Midbrain (tissue), 1 donor: ENCODE results near the gene UBE2F.

Experiments used
- DNase-seq: peaks from one replicate; lab custom pipeline; 2025; lab: John Stamatoyannopoulos, UW

Gene UBE2F, protein sequence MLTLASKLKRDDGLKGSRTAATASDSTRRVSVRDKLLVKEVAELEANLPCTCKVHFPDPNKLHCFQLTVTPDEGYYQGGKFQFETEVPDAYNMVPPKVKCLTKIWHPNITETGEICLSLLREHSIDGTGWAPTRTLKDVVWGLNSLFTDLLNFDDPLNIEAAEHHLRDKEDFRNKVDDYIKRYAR

DNA sequence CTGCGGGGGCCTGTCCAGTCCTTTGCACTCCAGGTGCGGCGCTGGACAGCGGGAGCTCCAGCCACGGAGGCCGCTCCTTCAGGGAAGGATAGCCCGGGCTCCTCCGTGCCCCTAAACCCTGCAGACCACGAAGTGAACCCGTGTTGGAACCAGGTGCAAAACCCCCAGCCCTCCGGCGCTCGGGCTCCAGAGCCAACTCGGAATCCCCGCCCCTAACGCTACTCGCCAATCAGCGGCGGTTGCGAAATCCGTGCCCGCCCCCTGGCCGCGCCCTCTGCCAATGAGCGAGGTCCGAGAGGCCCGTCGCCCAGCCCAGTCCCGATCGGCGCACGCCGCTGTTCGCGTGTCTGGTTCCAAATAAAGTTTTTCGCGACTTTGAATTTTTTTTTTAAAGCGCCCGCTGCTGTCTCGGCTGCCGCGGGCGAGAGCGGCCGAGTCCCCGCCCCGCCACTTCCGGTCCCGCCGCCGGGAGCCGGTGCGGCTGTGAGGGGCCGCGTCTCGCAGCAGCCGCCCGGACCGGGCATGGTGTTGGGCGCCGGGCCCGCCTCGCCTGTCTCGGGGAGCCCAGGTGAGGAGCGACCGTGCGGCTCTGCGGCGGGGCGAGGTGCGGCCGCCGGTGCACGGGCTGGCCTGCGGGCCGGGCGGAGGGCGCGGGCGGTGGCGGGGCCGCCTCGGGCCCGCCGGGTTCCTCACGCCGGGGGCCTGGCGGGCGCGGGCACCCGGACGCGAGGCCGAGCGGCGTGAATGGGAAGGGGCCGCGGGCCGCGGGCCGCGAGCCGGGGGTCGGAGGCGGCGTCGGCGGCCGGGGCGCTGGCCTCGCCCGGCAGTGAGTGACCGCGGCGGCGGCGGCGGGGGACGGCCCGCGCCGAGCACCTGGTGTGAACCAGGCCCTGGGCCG, at the start of gene UBE2F:
Gene UBE2F, plus strand, starts transcription at position 450 of the 898 bp plus-strand sequence. CDS start 6,094 bp downstream, outside the sequence.
- peak; percentile 99 for DNase-seq

DNA sequence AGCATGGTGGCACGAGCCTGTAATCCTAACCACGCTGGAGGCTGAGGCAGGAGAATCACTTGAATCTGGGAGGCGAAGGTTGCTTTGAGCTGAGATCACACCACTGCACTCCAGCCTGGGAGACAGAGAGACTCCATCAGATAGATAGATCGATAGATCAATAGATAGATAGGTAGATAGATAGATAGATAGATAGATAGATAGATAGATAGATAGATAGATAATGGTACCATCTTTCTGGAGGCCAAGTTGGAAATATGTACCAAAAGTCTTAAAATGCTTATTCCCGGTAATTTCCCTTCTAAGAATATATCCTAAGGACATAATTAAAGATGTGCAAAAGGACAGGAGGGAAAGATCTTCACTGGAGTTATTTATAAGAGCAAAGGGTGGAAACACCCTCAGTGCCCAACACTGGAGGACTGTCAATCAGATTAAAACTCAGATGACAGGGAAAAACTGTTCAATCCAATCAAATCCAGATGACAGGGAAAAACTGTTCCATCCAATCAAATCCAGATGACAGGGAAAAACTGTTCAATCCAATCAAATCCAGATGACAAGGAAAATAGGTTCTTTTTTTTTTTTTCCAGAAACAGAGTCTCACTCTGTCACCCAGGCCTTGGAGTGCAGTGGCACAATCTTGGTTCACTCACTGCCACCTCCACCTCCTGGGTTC, 49.0 kb upstream of the UBE2F start:
- DNase-seq = no peak

DNA sequence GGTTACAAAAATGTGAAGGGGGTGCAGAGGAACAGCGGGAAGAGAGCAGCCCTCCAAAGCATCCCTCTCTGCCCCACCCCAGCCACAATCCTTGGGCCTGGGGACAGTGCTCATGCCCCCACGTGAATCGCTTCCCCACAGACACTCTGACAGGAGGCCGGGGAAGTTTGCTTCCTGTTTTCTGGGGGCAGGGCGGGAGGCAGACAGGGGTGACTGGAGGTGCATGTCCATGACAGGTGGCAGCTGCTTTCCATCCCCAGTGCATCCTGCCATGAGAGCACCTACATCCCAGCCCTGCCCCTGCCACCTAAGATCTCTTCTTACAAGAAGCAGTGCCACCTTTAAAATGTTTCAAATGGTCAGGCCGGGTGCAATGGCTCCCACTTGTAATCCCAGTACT, 47.2 kb upstream of the UBE2F start:
- no peak for DNase-seq

DNA sequence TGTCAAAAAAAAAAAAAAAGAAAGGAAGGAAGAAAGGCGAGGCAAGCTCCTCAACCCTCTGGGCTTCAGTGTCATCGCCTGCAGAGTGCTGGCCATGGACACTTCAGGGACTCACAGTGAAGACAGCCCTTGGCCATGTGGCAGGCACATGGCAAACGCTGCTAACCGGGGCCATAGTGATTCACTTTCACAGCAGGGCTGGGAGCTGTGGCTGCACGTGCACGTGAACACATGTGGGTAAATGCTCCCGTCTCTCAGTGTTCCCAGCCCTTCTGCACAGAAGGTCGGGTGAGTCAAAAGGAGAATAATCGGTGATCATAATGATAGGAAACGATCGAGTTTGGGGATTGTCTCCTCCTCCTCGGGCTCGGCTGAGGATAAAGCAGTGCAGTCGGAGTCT, 46.1 kb upstream of the UBE2F start:
- no peak for DNase-seq

DNA sequence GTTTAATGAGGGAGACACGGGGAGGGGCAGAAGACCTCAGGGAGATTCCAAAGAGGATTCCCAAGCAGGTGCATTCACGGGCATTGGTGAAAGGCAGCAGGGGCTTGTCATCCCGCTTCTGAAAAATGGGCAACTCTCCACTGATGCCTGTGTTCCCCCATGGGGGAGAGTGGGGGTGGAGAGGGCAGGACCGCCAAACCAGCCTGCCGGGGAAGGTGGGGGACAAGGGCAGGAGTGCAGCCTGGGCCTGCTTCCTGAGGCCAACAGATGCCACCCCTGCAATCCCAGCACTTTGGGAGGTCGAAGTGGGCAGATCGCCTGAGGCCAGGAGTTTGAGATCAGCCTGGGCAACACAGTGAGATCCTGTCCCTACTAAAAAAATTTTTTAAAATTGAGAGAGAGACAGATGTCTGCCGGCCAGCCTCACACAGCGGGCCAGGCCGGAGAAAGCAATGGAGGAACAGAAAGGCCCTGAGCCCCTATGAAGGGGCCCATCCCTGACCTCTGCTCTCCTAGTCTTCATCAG, 44.8 kb upstream of the UBE2F start:
- DNase-seq = no peak

DNA sequence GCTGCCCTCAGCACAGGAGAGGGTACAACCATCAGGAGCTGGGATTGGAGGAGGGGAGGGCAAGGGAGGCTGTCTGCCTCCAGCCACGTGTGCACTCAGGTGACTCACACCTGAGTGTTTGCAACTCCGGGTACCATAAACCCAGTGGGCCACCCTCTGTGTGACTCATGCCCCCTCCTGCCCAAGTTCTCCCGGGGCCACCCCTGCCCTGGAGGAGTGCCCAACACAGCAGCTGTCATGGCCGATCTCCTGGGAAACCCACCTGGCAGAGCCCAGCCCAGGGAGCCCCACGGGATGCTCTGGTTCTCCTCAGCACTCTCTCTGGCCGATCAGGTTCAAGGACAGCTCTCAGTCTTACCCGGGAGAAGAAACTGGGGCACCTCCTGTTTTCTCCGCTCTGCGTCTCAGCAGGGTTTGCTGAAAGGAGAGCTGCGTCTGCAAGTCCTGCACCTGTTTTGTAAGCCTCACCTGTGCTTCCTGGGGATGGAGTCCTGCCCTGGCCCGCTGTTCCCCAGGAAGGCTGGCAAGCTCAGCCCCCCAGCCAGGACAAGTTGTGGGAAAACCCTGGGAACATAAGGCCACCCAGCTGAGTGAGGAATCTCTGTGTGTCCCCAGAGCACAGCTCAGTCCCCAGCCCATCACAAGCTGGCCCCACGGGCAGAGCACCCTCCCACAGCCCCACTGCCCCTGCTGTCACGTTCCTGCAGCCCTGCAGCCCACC, 44.0 kb upstream of the UBE2F start:
- no peak for DNase-seq

DNA sequence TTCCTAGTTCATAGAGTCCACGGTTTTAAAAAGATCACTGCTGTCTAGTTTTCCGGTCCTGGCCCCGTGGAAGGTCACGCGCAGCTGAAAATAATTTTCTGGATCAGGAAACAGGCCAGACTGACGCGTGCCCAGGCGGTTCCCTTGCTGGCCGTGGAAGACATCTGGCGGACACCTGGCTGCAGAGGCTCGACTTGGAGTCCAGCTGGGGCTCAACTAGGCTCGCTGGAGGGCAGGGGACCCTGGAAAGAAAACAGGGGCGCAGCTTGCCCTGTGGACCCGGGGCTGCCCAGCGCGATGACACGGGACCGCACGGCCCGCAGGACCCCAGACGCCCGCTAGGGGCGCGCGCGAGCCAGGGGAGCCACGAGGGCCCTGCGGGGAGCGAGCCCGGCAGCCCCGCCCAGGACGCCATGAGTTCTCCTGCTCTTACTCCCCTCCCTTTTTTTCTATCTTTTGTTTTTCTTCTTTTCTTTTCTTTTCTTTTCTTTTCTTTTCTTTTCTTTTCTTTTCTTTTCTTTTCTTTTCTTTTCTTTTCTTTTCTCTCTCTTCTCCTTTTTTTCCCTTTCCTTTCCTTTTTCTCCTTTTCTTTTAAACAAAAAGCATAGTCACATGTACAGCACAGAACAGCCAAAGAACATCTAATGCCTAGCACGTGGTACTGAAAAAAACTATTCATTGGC, 43.2 kb upstream of the UBE2F start:
- peak; percentile 4 for DNase-seq

DNA sequence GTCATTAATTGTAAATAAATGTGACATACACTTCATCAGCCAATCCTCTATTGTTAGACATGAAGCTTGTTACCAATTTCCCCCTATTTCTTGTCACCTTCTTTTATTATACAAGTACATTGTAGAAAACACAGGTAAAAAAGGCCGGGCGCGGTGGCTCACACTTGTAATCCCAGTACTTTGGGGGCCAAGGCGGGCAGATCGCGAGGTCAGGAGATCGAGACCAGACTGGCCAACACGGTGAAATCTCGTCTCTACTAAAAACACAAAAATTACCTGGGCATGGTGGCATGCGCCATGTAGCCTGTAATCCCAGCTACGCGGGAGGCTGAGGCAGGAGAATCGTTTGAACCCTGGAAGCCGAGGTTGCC, 42.7 kb upstream of the UBE2F start:
- DNase-seq = no peak

DNA sequence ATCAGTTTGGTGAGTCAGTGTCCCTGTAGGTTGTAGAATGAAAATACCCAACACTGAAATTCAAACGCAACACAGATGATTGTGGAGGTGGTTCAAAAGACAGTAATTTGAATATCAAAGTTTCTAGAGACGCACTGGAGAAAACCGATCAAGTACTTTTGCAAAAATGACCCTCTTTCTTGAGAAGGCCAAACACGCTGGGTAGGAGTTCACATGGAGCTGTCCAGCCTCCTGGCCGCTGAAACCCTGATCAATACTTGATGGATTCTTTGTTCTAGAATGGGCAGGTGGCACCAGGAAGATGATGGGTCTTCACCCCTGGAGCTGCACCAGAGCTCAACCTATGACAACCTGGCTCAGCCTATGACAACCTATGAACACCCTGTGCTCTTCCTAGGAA, 39.7 kb upstream of the UBE2F start:
- no peak for DNase-seq

DNA sequence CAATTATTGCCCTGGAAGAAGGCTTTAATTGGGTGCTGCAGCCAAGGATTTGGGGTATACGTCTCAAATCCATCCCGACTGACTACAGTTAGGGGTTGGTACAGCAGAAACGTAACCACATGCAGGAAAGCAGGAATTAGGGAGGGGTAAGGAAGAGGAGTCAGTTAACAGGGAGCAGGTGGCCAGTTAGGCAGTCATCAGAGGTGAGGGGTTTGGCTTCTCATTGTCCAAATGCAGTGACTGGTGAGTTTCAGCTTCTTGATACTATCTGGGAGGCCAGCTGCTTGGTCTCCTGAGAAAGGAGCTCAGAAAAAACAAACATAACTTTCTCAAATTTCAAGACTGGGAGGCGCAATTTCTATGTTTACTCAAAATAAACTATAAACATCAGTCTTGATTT, 38.8 kb upstream of the UBE2F start:
- DNase-seq = no peak

DNA sequence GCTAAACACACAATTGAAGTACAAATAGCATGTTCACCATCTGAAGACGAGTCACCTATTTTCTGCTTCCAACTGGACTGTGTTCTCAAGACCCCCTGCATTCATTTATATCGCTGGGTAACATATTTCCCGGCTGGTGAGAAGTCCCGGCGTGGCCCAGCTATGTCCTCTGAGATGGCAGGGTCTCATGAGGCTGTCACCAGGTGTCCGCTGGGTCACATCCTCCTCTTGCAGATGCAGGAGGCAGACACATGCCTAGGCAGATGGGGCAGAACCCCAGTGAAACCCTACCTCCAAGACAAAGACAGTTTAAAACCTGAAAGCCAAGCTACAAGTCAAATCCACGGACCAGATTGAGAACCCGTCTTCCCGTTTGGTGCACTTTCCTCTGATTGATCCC, 36.8 kb upstream of the UBE2F start:
- DNase-seq = no peak

DNA sequence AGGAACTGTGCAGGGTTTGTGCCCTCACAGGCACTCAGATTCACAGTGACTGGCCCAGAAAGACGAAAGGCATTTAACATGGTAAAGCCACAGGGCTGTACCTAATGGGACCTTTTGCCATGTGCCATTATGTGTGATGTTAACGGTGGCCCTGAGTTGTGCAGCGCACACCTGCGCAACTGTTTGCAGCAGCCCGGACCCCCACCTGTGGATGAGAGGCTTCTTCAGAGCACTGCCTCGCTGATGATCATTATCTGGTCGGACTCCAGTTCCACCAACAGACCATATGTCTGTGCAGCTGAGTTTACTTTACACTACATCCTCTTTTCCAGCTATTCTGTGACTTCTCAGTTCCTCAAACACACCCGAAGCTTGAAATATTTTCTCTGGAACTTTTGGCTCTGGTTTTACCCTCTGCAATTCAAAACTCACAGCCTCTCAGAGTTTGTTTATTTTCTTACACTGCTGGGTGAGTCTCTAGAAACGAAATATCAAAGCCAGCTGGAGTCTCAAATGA, 35.6 kb upstream of the UBE2F start:
- DNase-seq = peak; percentile 3

DNA sequence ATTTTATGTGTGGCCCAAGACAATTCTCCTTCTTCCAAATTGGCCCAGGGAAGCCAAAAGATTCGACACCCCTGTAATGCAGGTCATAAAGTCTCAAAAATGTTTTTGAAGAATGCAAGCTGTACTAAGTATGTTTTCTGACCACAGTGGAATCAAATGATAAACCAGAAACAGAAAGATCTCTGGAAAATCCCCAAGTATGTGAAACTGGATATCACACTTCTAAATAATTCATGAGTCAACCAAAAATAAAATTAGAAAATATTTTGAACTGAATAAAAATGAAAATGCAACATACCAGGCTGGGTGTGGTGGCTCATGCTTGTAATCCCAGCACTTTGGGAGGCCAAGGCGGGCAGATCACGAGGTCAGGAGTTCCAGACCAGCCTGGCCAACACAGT, 34.1 kb upstream of the UBE2F start:
- no peak for DNase-seq

DNA sequence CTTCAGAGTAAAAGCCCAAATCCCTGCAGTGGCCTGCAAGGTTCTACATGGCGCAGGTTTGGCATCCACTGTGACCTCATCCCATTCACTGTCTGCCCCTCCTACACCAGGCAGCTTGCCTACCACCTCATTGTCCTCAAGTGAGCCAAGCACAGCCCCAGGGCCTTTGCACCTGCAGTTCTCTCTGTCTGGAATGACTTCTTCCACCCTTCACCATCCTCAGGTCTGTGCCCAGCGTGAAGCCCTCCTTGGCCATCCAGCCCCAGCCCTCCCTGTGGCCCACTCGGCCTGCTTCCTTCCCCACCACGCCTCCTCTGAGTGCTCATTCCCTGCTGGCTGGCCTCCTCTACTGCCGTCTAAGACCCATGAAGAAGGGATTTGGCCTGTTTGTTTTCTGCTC, 32.6 kb upstream of the UBE2F start:
- no peak for DNase-seq

DNA sequence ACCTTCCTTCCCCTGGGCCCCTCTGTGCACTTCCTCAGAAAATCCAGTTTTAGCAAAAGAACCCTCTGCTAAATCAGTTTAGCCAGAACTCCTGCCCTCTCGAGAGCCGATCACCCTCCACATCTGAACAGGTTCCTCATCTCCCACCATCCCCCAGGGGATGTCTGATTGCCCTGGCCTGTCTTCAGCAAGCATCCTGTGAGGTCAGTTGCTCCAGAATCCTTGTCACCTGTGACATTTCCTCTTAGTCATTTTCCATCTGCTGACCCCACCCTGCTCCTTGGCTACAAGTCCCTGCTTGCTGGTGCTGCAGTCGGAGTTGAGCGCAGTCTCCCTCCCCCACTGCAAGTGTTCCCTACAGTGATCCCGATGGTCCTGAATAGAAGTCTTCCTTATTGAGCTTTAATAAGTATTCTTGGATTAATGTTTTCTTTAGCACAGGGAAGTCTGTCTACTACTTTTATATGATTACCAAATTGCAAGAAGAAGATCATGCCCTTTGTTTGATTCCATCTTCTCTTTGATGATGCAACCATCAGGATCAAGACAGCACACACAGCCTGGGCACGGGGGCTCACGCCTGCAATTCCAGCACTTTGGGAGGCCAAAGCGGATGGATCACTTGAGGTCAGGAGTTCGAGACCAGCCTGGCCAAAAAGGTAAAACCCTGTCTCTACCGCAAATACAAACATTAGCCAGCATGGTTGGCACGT, 30.9 kb upstream of the UBE2F start:
- no peak for DNase-seq

DNA sequence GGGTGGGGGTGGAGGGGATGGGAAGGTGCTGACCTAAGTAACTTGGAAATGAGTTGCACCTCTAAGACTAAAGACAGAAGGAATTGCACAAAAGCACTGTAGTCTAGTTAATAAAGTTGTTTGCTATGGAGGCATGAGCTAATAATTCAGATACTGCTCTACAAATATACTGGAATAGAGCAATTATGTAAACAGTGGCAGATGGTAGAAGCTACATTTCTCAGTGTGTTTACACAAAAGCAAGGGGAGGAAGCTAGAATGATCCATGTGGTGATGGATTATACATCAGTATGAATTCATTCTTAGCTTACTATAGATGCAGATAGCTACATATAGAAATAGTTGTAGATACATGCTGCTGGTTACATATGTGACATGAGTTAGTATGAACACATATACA, 27.6 kb upstream of the UBE2F start:
- DNase-seq = no peak

DNA sequence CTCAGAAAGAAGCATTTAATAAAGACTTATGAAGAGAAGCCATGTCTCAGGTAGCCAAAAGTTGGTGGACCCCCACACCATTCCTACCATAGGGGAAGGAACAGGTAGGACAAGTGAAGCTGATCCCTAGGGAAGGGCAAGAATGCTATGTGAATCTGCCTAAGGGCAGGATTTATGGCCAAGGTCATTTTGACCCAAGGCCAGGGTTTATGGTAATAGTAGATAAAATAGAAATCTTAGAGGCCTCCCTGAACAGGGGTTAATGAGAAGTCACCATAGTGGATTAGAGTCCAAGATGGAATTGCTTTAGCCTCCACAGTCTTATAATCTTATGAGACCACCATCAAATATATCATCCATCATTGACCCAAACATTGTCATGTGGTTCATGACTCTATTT, 26.0 kb upstream of the UBE2F start:
- no peak for DNase-seq

DNA sequence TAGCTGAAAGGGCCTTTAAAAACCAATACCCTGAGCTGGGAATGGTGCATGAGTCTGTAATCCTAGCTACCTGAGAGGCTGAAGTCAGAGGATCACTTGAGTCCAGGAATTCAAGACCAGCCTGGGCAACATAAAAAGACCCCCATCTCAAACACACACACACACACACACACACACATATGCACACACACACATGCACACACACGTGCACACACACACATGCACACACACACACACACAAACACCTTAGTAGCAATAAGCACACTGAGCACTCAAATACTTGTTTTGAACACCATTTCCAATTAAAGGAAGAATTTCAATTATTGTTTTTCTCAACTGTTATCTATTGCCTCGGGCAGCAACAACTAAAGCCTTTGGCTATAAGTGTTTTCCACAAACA, 25.6 kb upstream of the UBE2F start:
- no peak for DNase-seq

DNA sequence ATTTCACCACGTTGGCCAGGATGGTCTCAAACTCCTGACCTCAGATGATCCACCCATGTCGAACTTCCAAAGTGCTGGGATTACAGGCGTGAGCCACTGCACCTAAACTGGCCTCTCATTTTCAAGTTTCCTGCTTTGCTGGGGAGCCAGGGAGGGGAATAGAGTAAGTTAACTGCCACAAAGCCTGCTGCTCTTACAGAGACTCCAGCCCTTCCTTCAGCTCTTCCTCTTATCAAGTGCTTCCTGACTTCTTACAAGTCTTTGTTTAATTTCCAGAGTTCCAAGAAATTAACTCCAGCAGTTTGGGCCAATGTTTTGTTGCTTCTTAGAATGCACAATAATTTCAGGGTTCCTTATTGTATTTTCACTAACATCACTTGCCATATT, 24.3 kb upstream of the UBE2F start:
- no peak for DNase-seq

DNA sequence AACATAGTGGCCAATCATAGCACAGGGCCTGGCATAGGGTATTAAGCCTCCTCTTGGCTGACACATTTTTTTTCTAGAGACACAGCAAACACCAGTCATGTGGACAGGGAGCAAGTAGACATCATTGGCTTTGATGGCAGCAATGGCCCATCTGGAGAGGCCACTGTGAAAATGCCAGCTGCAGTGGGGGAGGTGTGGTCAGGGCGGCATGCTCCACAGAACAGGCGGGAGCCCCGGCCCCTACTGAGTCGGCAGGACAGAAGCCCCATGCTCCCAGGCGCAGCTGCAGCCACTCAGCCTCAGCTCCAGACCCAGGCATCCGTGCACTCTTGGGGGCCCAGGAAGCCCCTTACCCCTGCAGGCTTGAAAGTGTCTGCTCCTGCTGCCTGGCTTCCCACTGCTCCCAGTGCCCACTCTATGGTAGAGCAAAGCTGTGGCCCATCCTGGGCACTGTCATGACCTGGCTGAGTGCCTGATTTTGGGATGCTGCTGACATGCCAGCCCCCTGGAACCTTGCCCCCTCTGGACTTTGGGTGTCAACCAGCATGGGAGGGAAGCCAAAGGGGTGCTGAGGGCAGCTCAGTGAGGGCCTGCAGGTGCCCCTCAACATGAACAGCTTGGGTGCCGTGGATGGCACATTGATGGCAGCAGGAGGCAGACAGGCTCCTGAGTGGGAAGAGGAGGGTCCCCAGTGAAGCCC, 23.3 kb upstream of the UBE2F start:
- peak; percentile 39 for DNase-seq
